ENCODE data around the gene ANAPC15. TPM values are rescaled to one million over a fixed set of nuclear protein-coding genes. Genes with fewer than 3 reads are reported as not detected.

The ANAPC15 gene
- total RNA-seq, 1 experiment from 2014 or later = 94.6 TPM

Other genes with a start within 250 kb of the ANAPC15 start
- gene DEFB131B, start 234.2 kb downstream of the ANAPC15 start, total RNA-seq (2014; rRNA removed; shearing (Covaris generic)) = not detected in 2 replicates
- gene XNDC1N, start 184.1 kb downstream of the ANAPC15 start, total RNA-seq (2014; rRNA removed; shearing (Covaris generic)) = 1.4 and 5.3 TPM in 2 replicates
- 29.9 and 33.5 TPM in 2 replicates for gene RNF121, start 183.6 kb downstream of the ANAPC15 start, total RNA-seq (2014; rRNA removed; shearing (Covaris generic))
- gene IL18BP, start 113.8 kb downstream of the ANAPC15 start, total RNA-seq (2014; rRNA removed; shearing (Covaris generic)) = 1.6 and 3.9 TPM in 2 replicates
- gene NUMA1, start 32.2 kb downstream of the ANAPC15 start, total RNA-seq (2014; rRNA removed; shearing (Covaris generic)) = 113 and 161 TPM in 2 replicates
- gene LRRC51, start 31.8 kb downstream of the ANAPC15 start, total RNA-seq (2014; rRNA removed; shearing (Covaris generic)) = 10.9 and 20.3 TPM in 2 replicates
- gene LAMTOR1, start 9.4 kb downstream of the ANAPC15 start, total RNA-seq (2014; rRNA removed; shearing (Covaris generic)) = 147 and 168 TPM in 2 replicates
- not detected in 2 replicates for gene TOMT, start 6.8 kb downstream of the ANAPC15 start, total RNA-seq (2014; rRNA removed; shearing (Covaris generic))
- gene FOLR3, start 23.0 kb upstream of the ANAPC15 start, total RNA-seq (2014; rRNA removed; shearing (Covaris generic)) = not detected in 2 replicates
- gene FOLR1, start 79.4 kb upstream of the ANAPC15 start, total RNA-seq (2014; rRNA removed; shearing (Covaris generic)) = 0.50 TPM in 1 of 2 replicates, not detected in the other
- gene FOLR2, start 104.1 kb upstream of the ANAPC15 start, total RNA-seq (2014; rRNA removed; shearing (Covaris generic)) = not detected in 2 replicates
- 55.7 and 73.0 TPM in 2 replicates for gene INPPL1, start 112.1 kb upstream of the ANAPC15 start, total RNA-seq (2014; rRNA removed; shearing (Covaris generic))
- gene PHOX2A, start 131.5 kb upstream of the ANAPC15 start, total RNA-seq (2014; rRNA removed; shearing (Covaris generic)) = not detected in 2 replicates